Non-pigmented ciliary epithelial cell (primary cell): Measurements from ENCODE around the gene RRBP1.

ENCODE experiments used
- DNase-seq: peaks from one replicate; pipeline ENCODE4 v3.0.0-alpha.2; 2010; ENCODE audit warnings: low read depth

The RRBP1 gene

DNA sequence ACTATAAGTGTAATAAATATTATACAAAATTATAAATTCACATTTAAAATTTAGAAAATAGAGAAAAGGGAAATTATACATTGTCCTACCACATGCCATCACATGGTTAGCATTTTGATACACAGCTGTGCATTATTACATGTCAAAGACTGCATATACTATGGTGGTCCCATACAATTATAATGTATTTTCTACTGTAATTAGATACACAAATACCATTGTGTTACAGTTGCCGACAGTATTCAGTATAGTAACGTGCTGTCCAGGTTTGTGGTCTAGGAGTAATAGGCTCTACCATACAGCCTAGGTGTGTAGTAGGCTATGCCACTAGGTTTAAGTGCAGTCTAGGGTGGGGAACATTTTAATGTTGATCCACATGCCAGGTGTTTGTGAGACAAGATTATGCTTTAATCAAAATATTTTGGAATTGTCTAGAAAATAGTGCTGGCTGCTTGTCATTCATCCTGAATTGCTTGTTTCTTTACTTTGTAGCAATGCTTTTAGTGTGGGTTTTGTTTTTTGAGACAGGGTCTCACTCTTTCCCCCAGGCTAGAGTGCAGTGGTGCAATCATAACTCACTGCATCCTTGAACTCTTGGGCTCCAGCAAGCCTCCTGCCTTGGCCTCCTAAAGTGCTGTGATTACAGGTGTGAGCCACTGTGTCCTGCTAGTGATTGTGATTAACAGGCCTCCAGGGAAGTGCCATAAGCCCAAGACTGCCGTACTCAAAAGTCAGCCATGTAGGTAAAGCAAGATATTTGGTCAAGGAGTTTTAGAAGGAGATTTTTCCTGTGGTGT, 73.1 kb downstream of the RRBP1 start:
- DNase-seq: no peak

GRCh38 chr20:17606001-17606400, 76.0 kb downstream of the RRBP1 start:
- DNase-seq: no peak

GRCh38 chr20:17605131-17605660, 76.8 kb downstream of the RRBP1 start:
- DNase-seq: no peak

GRCh38 chr20:17602493-17602892, 79.5 kb downstream of the RRBP1 start:
- DNase-seq: no peak

GRCh38 chr20:17601957-17602356, 80.1 kb downstream of the RRBP1 start:
- DNase-seq: no peak

- DNase-seq: no peak
These were observed 84.0 kb downstream of the RRBP1 start for GRCh38 chr20:17598013-17598550.

DNA sequence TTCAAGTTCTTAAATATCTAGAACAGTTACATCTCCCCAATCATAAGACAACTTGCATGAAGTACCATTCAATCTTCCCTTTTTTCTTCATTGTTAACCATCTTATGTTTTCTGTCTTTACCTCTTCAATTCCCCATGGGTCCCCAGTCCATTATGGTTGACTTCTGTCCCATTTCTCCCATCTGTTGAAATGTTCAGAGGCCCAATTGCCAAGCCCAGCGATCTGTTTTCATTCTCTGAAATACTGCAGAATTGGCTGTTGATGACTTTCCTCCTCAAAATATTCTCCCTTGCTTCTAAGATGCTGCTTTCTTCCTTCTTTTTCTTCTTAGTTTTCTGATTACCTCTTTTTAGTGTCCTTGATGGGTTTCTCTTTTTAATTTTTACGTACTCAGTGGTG, 86.2 kb downstream of the RRBP1 start:
- DNase-seq: no peak

DNA sequence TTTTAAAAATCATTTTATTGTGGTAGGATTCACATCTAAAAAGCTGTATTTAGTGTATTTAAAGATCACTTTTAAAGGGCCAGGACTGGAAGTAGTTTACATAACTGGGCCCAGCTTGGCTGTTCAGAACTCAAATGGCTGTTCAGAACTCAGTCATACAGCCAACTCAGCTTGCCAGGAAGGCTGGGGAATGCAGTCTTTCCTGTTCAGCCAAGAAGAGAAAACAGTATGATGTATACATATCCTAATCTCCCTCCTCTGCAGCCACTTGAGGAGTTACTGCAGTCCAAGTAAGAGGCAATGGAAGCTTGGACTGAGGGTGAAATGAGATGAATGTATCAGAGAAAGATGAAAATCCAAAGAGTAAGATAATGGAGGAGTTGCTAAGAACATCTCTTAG, 87.6 kb downstream of the RRBP1 start:
- DNase-seq: peak; percentile 34

DNA sequence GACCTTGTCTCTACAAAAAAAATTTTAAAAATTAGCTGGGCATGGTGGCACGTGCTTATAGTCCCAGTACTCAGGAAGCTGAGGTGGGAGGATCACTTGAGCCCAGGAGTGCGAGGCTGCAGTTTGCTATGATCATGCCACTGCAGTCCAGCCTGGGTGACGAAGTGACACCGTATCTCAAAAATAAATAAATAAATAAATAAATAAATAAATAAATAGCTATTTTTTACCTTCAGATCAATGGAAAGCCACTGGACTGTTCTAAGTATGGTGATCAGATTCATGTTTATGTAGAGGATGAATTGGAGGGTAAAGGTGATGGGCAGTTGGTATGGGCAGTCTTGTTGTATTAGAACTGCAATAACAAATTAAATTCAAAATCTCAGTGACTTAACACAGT, 88.1 kb downstream of the RRBP1 start:
- no peak for DNase-seq

DNA sequence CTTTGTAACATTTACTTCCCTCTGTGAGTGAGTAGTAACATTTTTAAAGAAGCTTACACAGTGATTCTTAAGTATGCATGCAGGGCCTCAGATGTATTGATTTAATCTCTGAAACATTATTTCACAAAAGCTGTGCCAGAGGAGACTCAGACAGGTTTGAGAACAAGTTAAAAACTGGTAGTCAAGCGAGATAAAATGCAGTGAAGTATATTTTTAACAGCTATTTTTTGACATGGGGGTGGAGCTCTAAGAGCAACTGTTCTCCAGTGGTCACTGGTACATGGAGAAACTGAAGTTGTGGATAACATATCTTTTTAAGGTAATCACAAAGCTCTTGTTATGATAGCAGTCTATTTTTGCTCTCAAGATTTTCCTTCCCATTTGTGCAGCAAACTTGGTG, 91.8 kb downstream of the RRBP1 start:
- no peak for DNase-seq

DNA sequence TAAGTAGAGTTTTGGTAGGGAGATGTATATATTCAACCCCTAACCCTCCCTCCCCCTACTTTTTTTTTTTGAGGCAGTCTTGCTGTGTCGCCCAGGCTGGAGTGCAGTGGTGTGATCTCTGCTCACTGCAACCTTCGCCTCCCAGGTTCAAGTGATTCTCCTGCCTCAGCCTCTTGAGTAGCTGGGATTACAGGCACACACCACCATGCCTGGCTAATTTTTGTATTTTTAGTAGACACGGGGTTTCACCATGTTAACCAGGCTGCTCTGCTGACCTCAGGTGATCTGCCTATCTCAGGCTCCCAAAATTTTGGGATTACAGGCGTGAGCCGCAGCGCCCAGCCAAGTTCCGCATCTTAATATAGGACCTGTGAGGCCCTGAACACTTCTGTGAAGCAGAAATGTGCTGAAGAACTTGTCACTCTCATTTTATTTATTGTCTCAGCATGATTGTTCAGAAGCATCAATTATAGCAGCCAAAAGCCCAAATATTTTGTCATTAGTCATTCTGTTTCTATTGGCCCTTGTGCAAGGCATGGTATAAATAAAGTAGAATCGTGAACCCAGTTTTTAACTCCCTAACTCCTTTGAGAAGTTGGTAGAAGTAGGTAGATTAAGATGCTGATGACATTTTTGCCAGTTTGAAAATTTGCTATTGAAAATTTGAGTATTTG, 92.7 kb downstream of the RRBP1 start:
- DNase-seq: no peak

DNA sequence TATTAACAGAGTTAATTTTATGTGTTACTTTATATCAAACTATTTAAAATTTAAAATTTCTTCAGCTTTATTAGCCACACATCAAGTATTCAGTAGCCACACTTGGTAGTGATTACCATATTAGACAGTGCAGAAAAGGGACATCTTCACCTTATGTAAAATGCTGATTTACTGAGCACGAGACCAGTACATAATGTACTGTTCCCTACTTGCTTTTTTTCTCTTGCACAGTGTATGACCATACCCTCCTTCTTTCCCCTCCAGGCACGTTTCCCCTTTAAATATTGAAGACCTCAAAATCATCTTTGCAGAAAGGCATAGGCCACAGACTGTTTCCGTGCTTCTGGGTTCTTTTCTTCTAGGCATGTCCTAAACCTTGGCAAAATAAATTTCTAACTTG, 94.2 kb downstream of the RRBP1 start:
- no peak for DNase-seq

- DNase-seq: no peak
These were observed 94.9 kb downstream of the RRBP1 start for GRCh38 chr20:17587148-17587547.

DNA sequence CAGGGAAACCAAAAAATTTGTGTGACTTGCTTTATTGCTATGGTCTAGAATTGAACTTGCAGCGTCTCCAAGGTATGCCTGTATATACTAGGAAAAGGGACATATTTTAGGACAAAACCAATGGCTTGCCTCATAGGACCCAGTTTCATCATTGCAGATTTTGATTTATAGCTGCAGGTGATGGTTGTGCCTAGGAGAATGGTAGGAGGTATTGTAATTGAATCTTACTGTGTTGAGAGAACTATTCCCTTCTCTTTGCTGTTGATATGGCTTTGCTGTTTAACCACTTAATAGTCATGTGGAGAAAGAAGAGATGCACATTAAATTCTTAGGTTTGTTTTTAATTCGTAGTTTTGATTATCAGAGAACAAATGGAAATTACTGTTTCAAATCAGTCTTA, 95.8 kb downstream of the RRBP1 start:
- no peak for DNase-seq

- no peak for DNase-seq
These were observed 97.4 kb downstream of the RRBP1 start for GRCh38 chr20:17584689-17585088.

DNA sequence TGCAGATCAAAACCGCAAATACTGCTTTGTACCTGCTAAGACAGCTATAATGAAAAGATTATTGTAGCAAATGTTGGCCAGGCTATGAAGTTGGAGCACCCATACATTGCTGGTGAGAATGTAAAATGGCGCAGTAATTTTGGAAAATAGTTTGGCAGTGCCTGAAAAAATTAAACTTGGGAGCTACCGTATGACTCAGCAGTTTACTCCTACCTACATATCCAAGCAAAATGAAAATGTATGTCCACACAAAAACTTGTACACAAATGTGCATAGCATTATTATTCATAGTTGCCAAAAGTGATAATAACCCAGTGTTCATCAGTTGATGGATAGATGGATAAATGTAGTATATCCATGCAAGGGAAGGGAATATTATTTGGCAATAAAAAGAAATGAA, 98.9 kb downstream of the RRBP1 start:
- DNase-seq: no peak

DNA sequence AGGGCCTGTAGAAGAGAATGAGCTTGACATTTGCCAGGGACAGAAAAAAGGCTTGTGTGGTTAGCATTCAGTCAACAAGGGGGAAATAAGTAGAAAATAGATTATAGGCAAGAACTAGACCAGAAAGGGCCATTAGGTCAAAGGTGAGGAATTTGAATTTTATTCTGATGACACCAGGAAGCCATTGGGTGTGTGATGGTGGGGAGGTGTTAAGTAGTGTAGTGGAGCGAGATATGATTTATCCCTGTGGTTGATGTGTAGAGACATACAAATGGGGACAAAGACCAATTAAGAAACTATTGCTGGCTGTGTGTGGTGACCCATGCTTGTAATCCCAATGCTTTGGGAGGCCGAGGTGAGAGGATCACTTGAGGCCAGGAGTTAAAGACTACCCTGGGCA, 101.1 kb downstream of the RRBP1 start:
- no peak for DNase-seq

DNA sequence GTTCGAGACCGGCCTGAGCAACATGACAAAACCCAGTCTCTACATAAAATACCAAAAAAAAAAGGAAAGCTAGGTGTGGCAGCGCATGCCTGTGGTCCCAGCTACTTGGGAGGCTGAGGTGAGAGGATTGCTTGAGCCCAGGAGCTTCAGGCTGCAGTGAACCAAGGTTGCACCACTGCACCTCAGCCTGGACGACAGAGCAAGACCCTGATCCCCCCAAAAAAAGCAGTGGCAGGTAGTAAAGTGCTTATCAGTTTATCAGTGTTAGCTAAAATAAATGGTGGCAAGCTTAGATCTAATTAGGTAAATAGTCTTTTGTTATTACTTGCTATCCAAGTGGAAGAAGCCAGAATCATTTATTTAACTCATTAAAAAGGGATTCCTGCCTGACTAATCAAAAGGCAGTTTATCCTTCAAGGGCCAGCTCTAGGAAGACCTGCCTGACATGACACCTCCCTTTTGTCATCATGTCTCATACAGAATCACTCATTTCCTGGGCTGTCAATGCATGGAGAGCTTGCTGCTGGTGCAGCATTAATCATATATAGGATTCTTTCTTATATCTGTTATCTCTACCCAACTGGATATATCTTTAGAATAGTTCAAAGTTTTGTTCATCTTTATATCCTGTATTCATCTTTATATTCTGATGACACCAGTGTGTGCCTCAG, 102.5 kb downstream of the RRBP1 start:
- DNase-seq: no peak

DNA sequence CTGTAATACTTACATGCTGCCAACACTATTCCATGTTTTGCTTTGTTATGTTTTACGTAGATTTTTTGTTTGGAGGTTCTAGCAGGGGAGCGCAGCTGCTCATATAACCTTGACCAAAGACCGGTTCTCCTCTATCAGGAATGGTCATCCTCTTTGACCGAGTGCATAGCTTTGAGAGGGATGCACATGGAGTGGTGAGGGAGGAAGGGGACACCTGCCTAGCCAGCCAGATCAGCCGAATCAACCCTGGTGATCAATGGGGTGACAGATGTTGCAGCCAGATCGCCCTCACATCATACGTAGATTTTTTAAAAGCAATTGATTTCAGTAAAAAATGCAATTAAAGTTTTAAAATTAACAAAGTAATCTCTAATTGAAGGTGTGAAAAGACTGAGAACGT, 105.8 kb downstream of the RRBP1 start:
- DNase-seq: no peak

- DNase-seq: no peak
These were observed 108.6 kb downstream of the RRBP1 start for GRCh38 chr20:17573463-17573862.

GRCh38 chr20:17572034-17572638, 109.9 kb downstream of the RRBP1 start:
- DNase-seq: no peak

GRCh38 chr20:17571153-17571527, 110.9 kb downstream of the RRBP1 start:
- DNase-seq: no peak
